Activated naive CD4-positive, alpha-beta T cell treated with anti-CD3 and anti-CD28 coated beads for 36 hours (primary cell): Measurements from ENCODE around the gene PPP6R1. TPM values are rescaled to one million over a fixed set of nuclear protein-coding genes. Genes with fewer than 3 reads are reported as not detected.

Source experiments
- CTCF ChIA-PET: fragments of 350-600 bp; sonication (Branson Sonifier 250); formaldehyde crosslinking; loops from one replicate; lab custom pipeline; 2021; ENCODE audit warnings: antibody characterized with exemption; lab: Charles Lee
- DNase-seq: peaks from one replicate; pipeline ENCODE4 v3.0.0-alpha.2; 2020
- H3K27ac Mint-ChIP-seq: one replicate; pipeline ENCODE4 v1.8.0; 2021; ENCODE audit warnings: mild to moderate bottlenecking, mixed read lengths
- H3K27me3 Mint-ChIP-seq: one replicate; pipeline ENCODE4 v1.8.0; 2021; ENCODE audit warnings: low read depth, mixed read lengths
- H3K36me3 Mint-ChIP-seq: one replicate; pipeline ENCODE4 v1.8.0; 2021; ENCODE audit warnings: low read depth, mixed read lengths
- H3K4me1 Mint-ChIP-seq: one replicate; pipeline ENCODE4 v1.8.0; 2021; ENCODE audit warnings: low read depth, mixed read lengths
- H3K4me3 Mint-ChIP-seq: one replicate; pipeline ENCODE4 v1.8.0; 2021; ENCODE audit warnings: mild to moderate bottlenecking, moderate library complexity, mixed read lengths
- H3K9me3 Mint-ChIP-seq: one replicate; pipeline ENCODE4 v1.8.0; 2021; ENCODE audit warnings: mixed read lengths
- intact Hi-C: fragments of 100-400 bp; cut with micrococcal nuclease; formaldehyde crosslinking; loops from one replicate; pipeline ENCODE4 v1.15.1; 2023
- total RNA-seq, 2 experiments: library from RNA; stranded (reverse); gene quantifications; one replicate each; pipeline ENCODE4 v1.2.3, GENCODE V29; 2021

PPP6R1 gene, protein sequence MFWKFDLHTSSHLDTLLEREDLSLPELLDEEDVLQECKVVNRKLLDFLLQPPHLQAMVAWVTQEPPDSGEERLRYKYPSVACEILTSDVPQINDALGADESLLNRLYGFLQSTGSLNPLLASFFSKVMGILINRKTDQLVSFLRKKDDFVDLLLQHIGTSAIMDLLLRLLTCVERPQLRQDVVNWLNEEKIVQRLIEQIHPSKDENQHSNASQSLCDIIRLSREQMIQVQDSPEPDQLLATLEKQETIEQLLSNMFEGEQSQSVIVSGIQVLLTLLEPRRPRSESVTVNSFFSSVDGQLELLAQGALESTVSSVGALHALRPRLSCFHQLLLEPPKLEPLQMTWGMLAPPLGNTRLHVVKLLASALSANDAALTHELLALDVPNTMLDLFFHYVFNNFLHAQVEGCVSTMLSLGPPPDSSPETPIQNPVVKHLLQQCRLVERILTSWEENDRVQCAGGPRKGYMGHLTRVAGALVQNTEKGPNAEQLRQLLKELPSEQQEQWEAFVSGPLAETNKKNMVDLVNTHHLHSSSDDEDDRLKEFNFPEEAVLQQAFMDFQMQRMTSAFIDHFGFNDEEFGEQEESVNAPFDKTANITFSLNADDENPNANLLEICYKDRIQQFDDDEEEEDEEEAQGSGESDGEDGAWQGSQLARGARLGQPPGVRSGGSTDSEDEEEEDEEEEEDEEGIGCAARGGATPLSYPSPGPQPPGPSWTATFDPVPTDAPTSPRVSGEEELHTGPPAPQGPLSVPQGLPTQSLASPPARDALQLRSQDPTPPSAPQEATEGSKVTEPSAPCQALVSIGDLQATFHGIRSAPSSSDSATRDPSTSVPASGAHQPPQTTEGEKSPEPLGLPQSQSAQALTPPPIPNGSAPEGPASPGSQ
- 100 to 1,000 TPM; 166 to 174 TPM for total RNA-seq

GRCh38 chr19:55258828-55259539 lies at the start of gene PPP6R1:
Gene PPP6R1, minus strand, starts transcription at chr19:55259017. Its CDS starts 11,914 bp downstream, at chr19:55247103.
- CTCF ChIA-PET: interaction anchor here (0.7 to 1.9 kb wide), 2 partner anchors 29 to 43 kb away, joined by 4 to 8 read pairs; no protein-coding TSS in a partner anchor
- Mint-ChIP-seq H3K27me3 (no peaks in the 10 kb centered on the region), H3K4me1 (peaks cover 16% of the 10 kb centered on the region), H3K27ac (peak within 1 kb of the TSS; percentile 99), H3K9me3 (no peaks in the 10 kb centered on the region), H3K36me3 (peaks cover 45% of the 10 kb centered on the region), H3K4me3 (peak within 1 kb of the TSS; percentile 88)
- intact Hi-C loops: loop anchor here (1.0 to 10.0 kb wide), 16 partner anchors 21 to 1124 kb away; partner anchors contain the start of genes CNOT3, FIZ1, HSPBP1 and ISOC2
- DNase-seq: peak; percentile 95

DNA sequence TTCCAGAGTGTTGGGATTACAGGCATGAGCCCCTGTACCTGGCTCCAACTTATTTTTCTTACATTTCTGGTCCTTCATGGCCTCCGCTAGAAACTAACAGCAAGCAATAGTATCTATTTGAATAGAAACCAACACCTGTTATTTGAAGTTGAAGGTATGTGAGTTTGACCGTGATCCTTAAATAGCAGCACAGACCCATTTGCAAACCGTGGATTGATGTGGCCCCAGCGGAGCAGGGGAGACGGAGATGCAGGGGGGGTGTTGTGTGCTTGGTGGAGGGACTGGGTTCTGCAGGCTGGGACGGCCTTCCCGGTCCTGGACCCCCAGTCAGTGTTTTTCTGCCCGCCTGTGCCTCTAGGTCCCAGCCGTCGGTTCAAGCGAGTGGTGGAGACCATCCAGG lies 49.5 kb upstream of the PPP6R1 start:
- Mint-ChIP-seq H3K27me3 (no peaks in the 10 kb centered on the region), H3K9me3 (no peaks in the 10 kb centered on the region), H3K4me1 (peaks cover 2% of the 10 kb centered on the region), H3K27ac (no peak overlapping the region), H3K4me3 (no peak overlapping the region), H3K36me3 (no peaks in the 10 kb centered on the region)
- CTCF ChIA-PET: interaction anchor here (1.0 kb wide), 1 partner anchor 16 kb away, joined by 3 read pairs; no protein-coding TSS in a partner anchor
- intact Hi-C loops: no loop called here
- no peak for DNase-seq

DNA sequence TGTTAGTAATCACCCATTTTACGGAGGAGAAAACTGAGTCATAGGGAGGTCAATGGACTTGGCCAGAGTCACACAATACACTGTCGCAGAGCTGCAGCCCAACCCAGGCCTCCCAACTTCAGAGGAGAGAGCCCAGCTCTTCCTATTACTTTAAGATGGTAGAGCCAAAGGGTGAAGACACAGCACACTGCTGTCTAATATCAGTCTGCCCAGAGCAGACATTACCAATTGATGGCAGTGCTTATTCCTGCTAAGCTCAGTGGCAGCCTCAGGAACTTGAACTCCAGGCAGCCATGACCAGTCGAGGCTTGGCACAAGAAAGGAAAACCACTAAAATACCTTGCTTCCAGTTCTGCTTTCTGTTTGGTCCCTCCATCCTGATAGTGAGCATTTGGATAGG lies 47.9 kb upstream of the PPP6R1 start:
- intact Hi-C loops: no loop called here
- no peaks in the 10 kb centered on the region for H3K9me3 Mint-ChIP-seq
- no peak overlapping the region for H3K27ac Mint-ChIP-seq
- no peaks in the 10 kb centered on the region for H3K36me3 Mint-ChIP-seq
- CTCF ChIA-PET: interaction anchor here (1.2 kb wide), 2 partner anchors 13 to 147 kb away, joined by 3 read pairs; no protein-coding TSS in a partner anchor
- no peak overlapping the region for H3K4me3 Mint-ChIP-seq
- peaks cover 6% of the 10 kb centered on the region for H3K4me1 Mint-ChIP-seq
- no peaks in the 10 kb centered on the region for H3K27me3 Mint-ChIP-seq
- no peak for DNase-seq

DNA sequence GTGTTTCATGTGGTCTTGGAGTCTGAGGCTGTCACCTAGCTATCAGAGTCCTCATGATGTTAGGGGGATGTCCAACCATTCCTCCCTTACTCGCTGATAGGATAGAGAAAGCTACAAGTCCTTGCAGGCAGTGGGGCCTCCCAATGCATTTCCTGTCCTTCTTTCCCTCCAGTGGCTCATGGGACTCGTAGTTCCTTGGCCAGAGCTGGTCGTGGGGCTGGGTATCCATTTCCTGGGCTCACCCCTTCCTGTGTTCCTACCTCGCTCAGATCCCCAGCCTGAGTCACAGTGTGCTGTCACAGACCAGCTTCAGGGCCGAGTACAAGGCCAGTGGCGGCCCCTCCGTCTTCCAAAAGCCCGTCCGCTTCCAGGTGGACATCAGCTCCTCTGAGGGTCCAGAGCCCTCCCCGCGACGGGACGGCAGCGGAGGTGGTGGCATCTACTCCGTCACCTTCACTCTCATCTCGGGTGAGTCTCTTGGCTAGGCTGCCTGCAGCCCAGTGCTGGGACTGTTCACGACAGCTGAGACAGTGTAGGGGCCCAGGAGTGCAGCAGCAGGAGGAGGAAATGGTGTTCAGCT lies 47.3 kb upstream of the PPP6R1 start:
- Mint-ChIP-seq H3K36me3 (no peaks in the 10 kb centered on the region), H3K27me3 (no peaks in the 10 kb centered on the region), H3K9me3 (no peaks in the 10 kb centered on the region), H3K4me3 (no peak overlapping the region), H3K27ac (no peak overlapping the region), H3K4me1 (peaks cover 7% of the 10 kb centered on the region)
- no peak for DNase-seq
- intact Hi-C loops: no loop called here
- CTCF ChIA-PET: interaction anchor here (1.2 kb wide), 2 partner anchors 12 to 147 kb away, joined by 3 read pairs; no protein-coding TSS in a partner anchor

DNA sequence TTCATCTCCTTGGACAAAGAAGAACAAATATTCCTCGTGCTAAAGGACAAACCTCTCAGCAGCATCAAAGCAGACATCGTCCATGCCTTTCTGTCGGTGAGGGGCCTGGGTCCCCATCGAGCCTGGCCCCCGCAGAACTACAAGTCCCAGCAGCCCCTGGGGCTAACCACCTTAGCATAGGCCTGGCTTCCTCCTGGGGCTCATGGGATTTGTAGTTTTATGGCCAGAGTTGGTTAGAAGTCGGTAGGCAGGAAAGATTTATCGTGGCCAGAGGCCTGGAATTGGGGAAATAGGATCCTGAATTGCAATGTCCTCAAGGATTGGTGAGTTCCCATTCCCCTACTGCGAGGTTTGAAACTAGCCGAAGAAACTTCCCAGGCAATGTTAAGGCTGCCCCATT lies 46.7 kb upstream of the PPP6R1 start:
- Mint-ChIP-seq H3K27ac (peak overlapping the region; percentile 53), H3K9me3 (no peaks in the 10 kb centered on the region), H3K36me3 (no peaks in the 10 kb centered on the region), H3K4me3 (no peak overlapping the region), H3K4me1 (peaks cover 7% of the 10 kb centered on the region), H3K27me3 (no peaks in the 10 kb centered on the region)
- peak; percentile 63 for DNase-seq
- intact Hi-C loops: no loop called here
- CTCF ChIA-PET: interaction anchor here (1.2 kb wide), 1 partner anchor 148 kb away, joined by 3 read pairs; no protein-coding TSS in a partner anchor

GRCh38 chr19:55304980-55305379 lies 46.2 kb upstream of the PPP6R1 start:
- Mint-ChIP-seq H3K4me3 (no peak overlapping the region), H3K4me1 (peaks cover 7% of the 10 kb centered on the region), H3K27ac (no peak overlapping the region), H3K36me3 (no peaks in the 10 kb centered on the region), H3K27me3 (no peaks in the 10 kb centered on the region), H3K9me3 (no peaks in the 10 kb centered on the region)
- intact Hi-C loops: loop anchor here (5.0 kb wide), 2 partner anchors 47 to 102 kb away; partner anchors contain the start of genes COX6B2 and UBE2S
- CTCF ChIA-PET: no interaction called here
- DNase-seq: no peak

DNA sequence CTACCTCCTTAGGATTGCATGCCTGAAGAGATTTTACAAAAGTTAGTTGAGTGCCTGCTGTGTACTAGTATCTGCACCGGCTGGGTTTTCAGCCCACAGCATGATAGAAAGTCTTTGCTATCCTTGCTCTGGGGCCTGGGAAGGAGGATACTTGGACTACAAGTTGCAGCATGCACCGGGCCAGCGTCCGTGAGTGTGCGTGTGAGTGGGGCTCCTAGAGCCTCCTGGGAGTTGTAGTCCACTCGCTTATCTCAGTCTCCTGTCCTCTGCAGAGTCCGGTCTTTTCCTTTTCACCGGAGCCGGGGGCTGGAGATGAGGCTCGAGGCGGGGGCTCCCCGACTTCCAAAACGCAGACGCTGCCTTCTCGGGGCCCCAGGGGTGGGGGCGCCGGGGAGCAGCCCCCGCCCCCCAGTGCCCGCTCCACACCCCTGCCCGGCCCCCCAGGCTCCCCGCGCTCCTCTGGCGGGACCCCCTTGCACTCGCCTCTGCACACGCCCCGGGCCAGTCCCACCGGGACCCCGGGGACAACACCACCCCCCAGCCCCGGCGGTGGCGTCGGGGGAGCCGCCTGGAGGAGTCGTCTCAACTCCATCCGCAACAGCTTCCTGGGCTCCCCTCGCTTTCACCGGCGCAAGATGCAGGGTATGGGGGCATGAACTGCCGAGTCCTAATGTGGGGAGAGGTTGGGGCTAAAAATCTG lies 45.6 kb upstream of the PPP6R1 start:
- no peaks in the 10 kb centered on the region for H3K36me3 Mint-ChIP-seq
- no peak overlapping the region for H3K27ac Mint-ChIP-seq
- no peaks in the 10 kb centered on the region for H3K27me3 Mint-ChIP-seq
- CTCF ChIA-PET: no interaction called here
- peaks cover 7% of the 10 kb centered on the region for H3K4me1 Mint-ChIP-seq
- H3K4me3 Mint-ChIP-seq: no peak overlapping the region
- peak; percentile 65 for DNase-seq
- intact Hi-C loops: loop anchor here (5.0 kb wide), 2 partner anchors 48 to 103 kb away; partner anchors contain the start of genes COX6B2 and UBE2S
- H3K9me3 Mint-ChIP-seq: no peaks in the 10 kb centered on the region

- intact Hi-C loops: loop anchor here (5.0 kb wide), 2 partner anchors 49 to 104 kb away; partner anchors contain the start of genes COX6B2 and UBE2S
- H3K9me3 Mint-ChIP-seq: no peaks in the 10 kb centered on the region
- no peak overlapping the region for H3K4me3 Mint-ChIP-seq
- CTCF ChIA-PET: interaction anchor here (0.7 to 3.2 kb wide), 3 partner anchors 47 to 80 kb away, joined by 3 to 26 read pairs (median 4); partner anchors contain the start of gene TMEM238
- H3K36me3 Mint-ChIP-seq: no peaks in the 10 kb centered on the region
- no peak for DNase-seq
- H3K27ac Mint-ChIP-seq: no peak overlapping the region
- peaks cover 7% of the 10 kb centered on the region for H3K4me1 Mint-ChIP-seq
- H3K27me3 Mint-ChIP-seq: no peaks in the 10 kb centered on the region
These were observed 44.7 kb upstream of the PPP6R1 start for GRCh38 chr19:55303477-55303876.

- Mint-ChIP-seq H3K27me3 (no peaks in the 10 kb centered on the region), H3K36me3 (no peaks in the 10 kb centered on the region), H3K4me1 (peaks cover 7% of the 10 kb centered on the region), H3K9me3 (no peaks in the 10 kb centered on the region), H3K27ac (peak overlapping the region; percentile 86), H3K4me3 (peak overlapping the region; percentile 78)
- DNase-seq: no peak
- intact Hi-C loops: loop anchor here (1.0 to 5.0 kb wide), 3 partner anchors 37 to 105 kb away; partner anchors contain the start of genes COX6B2, KMT5C and UBE2S
- CTCF ChIA-PET: interaction anchor here (0.6 to 3.2 kb wide), 17 partner anchors 9 to 175 kb away, joined by 3 to 28 read pairs (median 5); partner anchors contain the start of genes PPP6R1 and TMEM238
These were observed 43.5 kb upstream of the PPP6R1 start for GRCh38 chr19:55302318-55302703.

DNA sequence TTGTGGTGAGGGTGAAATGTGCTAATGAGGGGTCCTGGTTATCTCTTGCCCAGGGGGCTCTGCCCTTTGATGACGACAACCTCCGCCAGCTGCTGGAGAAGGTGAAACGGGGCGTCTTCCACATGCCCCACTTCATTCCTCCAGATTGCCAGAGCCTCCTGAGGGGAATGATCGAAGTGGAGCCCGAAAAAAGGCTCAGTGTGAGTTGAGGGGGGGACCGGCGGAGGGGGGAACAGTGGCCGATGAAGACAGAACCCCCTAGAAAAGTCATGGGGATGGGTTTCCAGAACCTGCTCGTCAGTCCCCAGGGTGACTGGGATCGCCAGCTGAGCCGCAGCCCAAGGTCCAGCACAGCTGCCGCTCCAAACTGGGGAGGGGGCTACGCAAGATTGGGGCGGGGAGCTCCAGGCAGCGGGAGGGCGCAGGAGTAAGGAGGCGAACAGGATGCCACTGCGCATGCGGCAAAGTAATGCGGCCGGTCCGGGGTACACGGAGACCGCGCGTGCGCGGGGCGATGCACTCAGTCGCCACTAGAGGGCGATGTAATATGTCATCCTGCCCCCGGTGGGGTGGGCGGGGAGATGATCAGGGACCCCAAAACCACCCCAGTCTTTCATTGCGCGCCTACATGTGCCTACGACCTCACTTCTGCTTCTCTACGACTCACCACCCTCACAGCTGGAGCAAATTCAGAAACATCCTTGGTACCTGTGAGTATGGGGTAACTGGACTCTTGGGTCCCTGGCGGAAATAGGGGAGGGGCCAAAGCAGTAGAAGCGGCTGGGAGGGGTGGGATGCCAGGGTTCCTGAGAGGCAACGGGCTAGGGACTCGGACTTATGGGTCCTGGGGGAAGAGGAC lies 42.9 kb upstream of the PPP6R1 start:
- intact Hi-C loops: loop anchor here (1.0 to 5.0 kb wide), 5 partner anchors 38 to 106 kb away; partner anchors contain the start of genes COX6B2, KMT5C, PPP6R1 and UBE2S
- Mint-ChIP-seq H3K4me1 (peaks cover 7% of the 10 kb centered on the region), H3K27me3 (no peaks in the 10 kb centered on the region), H3K9me3 (no peaks in the 10 kb centered on the region), H3K36me3 (no peaks in the 10 kb centered on the region), H3K4me3 (peak overlapping the region; percentile 78), H3K27ac (peak overlapping the region; percentile 86)
- CTCF ChIA-PET: interaction anchor here (0.6 to 3.2 kb wide), 26 partner anchors 8 to 203 kb away, joined by 3 to 28 read pairs (median 4); partner anchors contain the start of genes BRSK1, HSPBP1, KMT5C and PPP6R1
- peak; percentile 96 for DNase-seq
